ENCODE data around the gene CHCHD6.

Gene CHCHD6

DNA sequence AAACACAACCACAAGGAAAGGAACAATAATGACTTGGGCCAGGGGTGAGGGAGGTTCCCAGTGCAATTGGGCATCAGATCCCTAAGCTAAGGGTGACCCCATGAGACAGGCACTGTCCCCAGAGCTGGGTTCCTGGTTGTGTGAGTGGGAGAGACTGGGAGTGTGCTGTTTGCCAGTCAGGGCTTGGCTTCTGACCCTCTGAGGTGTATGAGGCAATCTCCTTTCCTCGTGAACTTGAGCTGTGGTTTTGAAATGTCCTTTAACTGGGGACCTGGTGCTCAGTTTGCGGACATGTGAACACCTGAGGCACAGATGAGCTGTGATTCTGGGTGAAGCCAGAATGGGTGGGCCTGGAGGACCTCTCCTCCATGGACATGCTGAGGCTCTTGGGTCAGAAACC is 220.4 kb downstream of the CHCHD6 start:
- H3K4me3 ChIP-seq (ENCODE audit: low read depth, low read length) = no peak overlapping the region
- TF ChIP-seq, protein P1, sequence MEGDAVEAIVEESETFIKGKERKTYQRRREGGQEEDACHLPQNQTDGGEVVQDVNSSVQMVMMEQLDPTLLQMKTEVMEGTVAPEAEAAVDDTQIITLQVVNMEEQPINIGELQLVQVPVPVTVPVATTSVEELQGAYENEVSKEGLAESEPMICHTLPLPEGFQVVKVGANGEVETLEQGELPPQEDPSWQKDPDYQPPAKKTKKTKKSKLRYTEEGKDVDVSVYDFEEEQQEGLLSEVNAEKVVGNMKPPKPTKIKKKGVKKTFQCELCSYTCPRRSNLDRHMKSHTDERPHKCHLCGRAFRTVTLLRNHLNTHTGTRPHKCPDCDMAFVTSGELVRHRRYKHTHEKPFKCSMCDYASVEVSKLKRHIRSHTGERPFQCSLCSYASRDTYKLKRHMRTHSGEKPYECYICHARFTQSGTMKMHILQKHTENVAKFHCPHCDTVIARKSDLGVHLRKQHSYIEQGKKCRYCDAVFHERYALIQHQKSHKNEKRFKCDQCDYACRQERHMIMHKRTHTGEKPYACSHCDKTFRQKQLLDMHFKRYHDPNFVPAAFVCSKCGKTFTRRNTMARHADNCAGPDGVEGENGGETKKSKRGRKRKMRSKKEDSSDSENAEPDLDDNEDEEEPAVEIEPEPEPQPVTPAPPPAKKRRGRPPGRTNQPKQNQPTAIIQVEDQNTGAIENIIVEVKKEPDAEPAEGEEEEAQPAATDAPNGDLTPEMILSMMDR (IDR thresholded peaks at IDR 0.05; ENCODE audit: borderline replicate concordance, insufficient read depth, low read depth, low read length) = no peak

DNA sequence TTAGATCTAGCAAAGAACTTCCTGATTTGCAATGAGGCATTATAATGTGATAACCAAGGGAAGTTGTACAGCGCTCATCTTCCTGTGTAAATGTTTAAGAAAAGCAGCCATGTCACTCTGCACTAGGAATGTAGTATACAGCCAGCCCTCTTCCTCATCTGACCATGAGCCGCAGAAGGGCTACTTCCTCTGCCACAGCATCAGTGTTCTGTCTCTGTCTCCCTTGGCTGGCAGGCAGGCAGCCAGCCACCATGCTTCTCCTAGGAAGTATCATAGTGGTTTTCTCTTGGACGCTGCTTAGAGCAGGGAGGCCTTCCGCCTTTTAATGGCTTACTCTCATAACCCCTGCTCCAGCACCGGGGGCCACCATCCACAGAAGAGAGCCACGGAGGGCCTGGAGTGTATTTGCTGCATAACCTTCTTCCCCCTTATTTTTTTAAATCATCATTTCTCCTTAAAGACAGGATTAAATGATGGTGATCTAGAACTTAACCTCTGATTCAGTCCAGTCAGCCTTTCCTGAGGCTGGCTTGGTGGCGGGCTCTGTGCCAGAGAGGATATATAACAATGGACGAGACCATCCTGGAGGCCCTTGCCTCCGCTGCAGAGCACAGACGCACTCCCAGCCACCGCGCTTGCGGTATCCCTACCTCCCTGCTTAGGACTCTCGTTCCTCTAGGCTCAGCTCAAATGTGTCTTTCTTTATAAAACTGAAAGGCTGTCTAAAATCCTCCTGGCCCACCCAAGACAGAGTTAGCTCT is 221.6 kb downstream of the CHCHD6 start:
- TF ChIP-seq, protein P1 (IDR thresholded peaks at IDR 0.05; ENCODE audit: borderline replicate concordance, insufficient read depth, low read depth, low read length) = no peak
- H3K4me3 ChIP-seq (ENCODE audit: low read depth, low read length) = no peak overlapping the region

DNA sequence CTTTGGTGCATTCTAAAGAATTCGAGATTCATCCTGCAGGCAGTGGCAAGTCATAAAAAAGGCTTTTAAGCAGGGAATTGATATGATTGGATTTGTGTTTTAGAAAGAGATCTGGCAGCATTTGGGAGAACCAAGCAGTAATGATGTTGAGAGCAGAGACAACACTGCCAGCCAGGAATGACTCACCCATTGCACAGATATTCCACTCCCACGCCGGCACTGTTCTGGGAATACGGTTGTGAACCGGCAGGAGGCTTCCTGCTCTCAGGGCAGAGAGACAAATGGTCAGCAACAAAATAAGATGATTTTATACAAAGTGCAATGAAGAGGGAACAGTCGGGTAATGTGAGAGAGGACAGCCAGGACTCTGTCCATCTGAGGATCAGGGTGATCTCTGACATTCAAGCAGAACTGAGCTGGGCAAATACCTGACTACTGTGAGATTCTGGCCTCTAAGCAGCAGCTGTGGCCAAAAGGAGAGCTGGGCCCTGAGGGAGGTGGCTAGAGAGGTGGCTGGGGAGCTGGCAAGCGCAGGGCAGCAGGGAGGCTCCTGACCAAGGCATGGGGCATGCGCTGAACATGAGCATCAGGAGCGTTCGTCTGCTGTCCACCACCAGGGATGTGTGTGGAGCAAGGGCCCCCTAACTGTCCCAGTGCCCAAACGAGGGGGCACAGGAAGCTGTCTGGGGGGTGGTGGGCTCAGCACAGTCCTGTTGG is 222.8 kb downstream of the CHCHD6 start:
- TF ChIP-seq, protein P1 (IDR thresholded peaks at IDR 0.05; ENCODE audit: borderline replicate concordance, insufficient read depth, low read depth, low read length) = no peak
- no peak overlapping the region for H3K4me3 ChIP-seq (ENCODE audit: low read depth, low read length)

- TF ChIP-seq, protein P1 (IDR thresholded peaks at IDR 0.05; ENCODE audit: borderline replicate concordance, insufficient read depth, low read depth, low read length) = no peak
- H3K4me3 ChIP-seq (ENCODE audit: low read depth, low read length) = no peak overlapping the region
These were observed 223.3 kb downstream of the CHCHD6 start for GRCh38 chr3:126927401-126927750.

GRCh38 chr3:126927846-126928245 is 223.8 kb downstream of the CHCHD6 start:
- H3K4me3 ChIP-seq (ENCODE audit: low read depth, low read length) = no peak overlapping the region
- TF ChIP-seq, protein P1 (IDR thresholded peaks at IDR 0.05; ENCODE audit: borderline replicate concordance, insufficient read depth, low read depth, low read length) = no peak

- no peak overlapping the region for H3K4me3 ChIP-seq (ENCODE audit: low read depth, low read length)
- TF ChIP-seq, protein P1 (IDR thresholded peaks at IDR 0.05; ENCODE audit: borderline replicate concordance, insufficient read depth, low read depth, low read length) = no peak
These were observed 225.0 kb downstream of the CHCHD6 start for GRCh38 chr3:126928921-126929474.
